Erythroblast (primary cell): ENCODE measurements around the gene ZNF280B.

Experiments
- GATA1 ChIP-seq: IDR thresholded peaks from 2 replicates; pipeline ENCODE4 v1.6.1; 2011; ENCODE audit warnings: low read depth, mild to moderate bottlenecking, control low read depth, low read length, moderate library complexity
- POLR2A ChIP-seq: IDR thresholded peaks from 2 replicates; pipeline ENCODE4 v1.6.1; 2011; ENCODE audit warnings: mild to moderate bottlenecking, low read length

GRCh38 chr22:22484023-22484422, 24.5 kb downstream of the ZNF280B start:
- no peak for TF ChIP-seq POLR2A
- no peak for TF ChIP-seq GATA1
